K562 (cell line): ENCODE data around the gene ZNF224. TPM values are rescaled to one million over a fixed set of nuclear protein-coding genes. Genes with fewer than 3 reads are reported as not detected.

ENCODE experiments used
- ATAC-seq: fragments of 200-7000 bp; cut with Tn5 transposase; 3 replicates; pipeline ENCODE4 v1.9.1; 2020; ENCODE audit warnings: moderate library complexity
- BruUV-seq: library from RNA; stranded (reverse); fragments of 400-500 nt; replicated peaks from 2 replicates; lab custom pipeline; 2021; lab: Mats Ljungman, UMichigan
- CTCF ChIA-PET: fragments of 300-600 bp; formaldehyde crosslinking; extraction: SDS; loops from one replicate; lab custom pipeline; 2021; ENCODE audit warnings: low intra/inter-chr PET ratio; lab: Yijun Ruan, JAX
- POLR2A ChIA-PET: fragments of 300-600, 350-650 bp; sonication (Branson Sonifier 250); formaldehyde crosslinking; extraction: SDS; loops from one replicate; lab custom pipeline; 2021; ENCODE audit warnings: antibody characterized with exemption, inconsistent platforms; lab: Yijun Ruan, JAX
- DNase-seq, 4 experiments: peaks; one replicate each; pipeline versions ENCODE4 v3.0.0 to v3.0.0-alpha.2; 2011 to 2018; ENCODE audit warnings: low spot score in 3 of 4, mixed read lengths in 3 of 4; ENCODE audit errors: extremely low read depth in 1 of 4
- FAIRE-seq: peaks from 2 replicates; lab custom pipeline; 2011; peaks lifted over from hg19 to GRCh38; lab: Jason Lieb, UNC
- H2AFZ ChIP-seq: 2 replicates; pipeline ENCODE4 v1.6.0; 2011; ENCODE audit warnings: low read depth, low read length, control low read depth, inconsistent platforms
- H3K27ac ChIP-seq: fragments of 200-600 bp; 3 replicates; pipeline ENCODE4 v1.8.0; 2011; ENCODE audit warnings: low read depth, mild to moderate bottlenecking, control low read depth, inconsistent platforms, low read length, moderate library complexity, mixed read lengths; ENCODE audit errors: extremely low read depth
- H3K27me3 ChIP-seq, 2 experiments: fragments of 300-600 bp in 1 of 2; 2 replicates in 1 of 2; 3 replicates in 1 of 2; pipeline versions ENCODE4 v1.6.0 to v1.8.0; 2011; ENCODE audit warnings: inconsistent platforms in 2 of 2, low read length in 2 of 2, mild to moderate bottlenecking in 1 of 2, mixed read lengths in 1 of 2, moderate library complexity in 1 of 2; ENCODE audit not compliant: control insufficient read depth in 2 of 2, insufficient read depth in 2 of 2
- H3K36me3 ChIP-seq: fragments of 300-600 bp; 3 replicates; pipeline ENCODE4 v1.8.0; 2011; ENCODE audit warnings: mild to moderate bottlenecking, low read length, inconsistent platforms; ENCODE audit not compliant: control insufficient read depth, insufficient read depth
- H3K4me1 ChIP-seq, 2 experiments: fragments of 200-600 bp in 1 of 2; replicated peaks in 1 of 2; 2 replicates in 1 of 2; 3 replicates in 1 of 2; pipeline versions ENCODE4 v1.5.1 to v1.8.0; 2011; ENCODE audit warnings: inconsistent platforms in 2 of 2, low read length in 2 of 2, mild to moderate bottlenecking in 1 of 2, mixed read lengths in 1 of 2, moderate library complexity in 1 of 2; ENCODE audit not compliant: control insufficient read depth in 2 of 2, insufficient read depth in 2 of 2
- H3K4me2 ChIP-seq: 2 replicates; pipeline ENCODE4 v1.6.1; 2011; ENCODE audit warnings: low read length, control low read depth, inconsistent platforms, mixed read lengths; ENCODE audit not compliant: insufficient read depth
- H3K4me3 ChIP-seq: fragments of 200-600 bp; sonication (generic), shearing (Covaris generic); 2 replicates; pipeline ENCODE4 v1.5.1; 2016; ENCODE audit warnings: control low read depth, inconsistent platforms
- H3K79me2 ChIP-seq: fragments of 200-600 bp; 3 replicates; pipeline ENCODE4 v1.8.0; 2011; ENCODE audit warnings: low read length, inconsistent platforms; ENCODE audit not compliant: control insufficient read depth, insufficient read depth
- H3K9ac ChIP-seq, 2 experiments: 2 replicates each; pipeline versions ENCODE4 v1.6.0 to v1.6.1; 2011; ENCODE audit warnings: low read depth in 2 of 2, low read length in 2 of 2, control low read depth in 1 of 2, inconsistent platforms in 1 of 2, mild to moderate bottlenecking in 1 of 2, mixed read lengths in 1 of 2; ENCODE audit not compliant: insufficient read depth in 1 of 2
- H3K9me1 ChIP-seq: one replicate; pipeline ENCODE4 v1.6.0; 2011; ENCODE audit warnings: inconsistent platforms, mild to moderate bottlenecking, low read length, moderate library complexity; ENCODE audit not compliant: control insufficient read depth, insufficient read depth
- H3K9me3 ChIP-seq: replicated peaks from 2 replicates; pipeline ENCODE4 v1.5.1; 2011; ENCODE audit warnings: low read depth, low read length, inconsistent platforms; ENCODE audit not compliant: control insufficient read depth, insufficient read depth
- H4K20me1 ChIP-seq: replicated peaks from 2 replicates; pipeline ENCODE4 v1.6.1; 2011; ENCODE audit warnings: low read length, inconsistent platforms, mixed read lengths; ENCODE audit not compliant: control insufficient read depth, insufficient read depth
- CGGBP1 ChIP-seq: fragments of 250-450 bp; sonication (Bioruptor Pico); IDR thresholded peaks from 2 replicates; pipeline ENCODE4 v1.9.0; 2021; ENCODE audit warnings: mild to moderate bottlenecking
- GABPB2 ChIP-seq: fragments of 250-450 bp; sonication (Bioruptor Pico); conservative IDR thresholded peaks from 2 replicates; pipeline ENCODE4 v1.5.1; 2021; ENCODE audit warnings: mild to moderate bottlenecking
- KLF10 ChIP-seq: fragments of 250-450 bp; sonication (Bioruptor Pico); IDR thresholded peaks from 2 replicates; pipeline ENCODE4 v1.6.1; 2021; ENCODE audit warnings: matching md5 sums
- MNT ChIP-seq, 2 experiments: fragments of 450-650 bp; conservative IDR thresholded peaks; 2 replicates each; pipeline ENCODE4 v1.6.1; 2017; ENCODE audit warnings: mild to moderate bottlenecking in 2 of 2, moderate library complexity in 2 of 2
- SMAD1 ChIP-seq: fragments of 150-350 bp; IDR thresholded peaks from 2 replicates; pipeline ENCODE4 v1.6.1; 2014; ENCODE audit warnings: low read length, low read depth; ENCODE audit not compliant: partially characterized antibody
- ZNF263 ChIP-seq: sonication (generic); formaldehyde crosslinking; IDR thresholded peaks from 2 replicates; pipeline ENCODE4 v1.8.0; 2022; ENCODE audit warnings: mild to moderate bottlenecking, missing genetic modification reagents, borderline replicate concordance
- ZNF75A ChIP-seq: fragments of 450-650 bp; formaldehyde crosslinking; IDR thresholded peaks from 2 replicates; pipeline ENCODE4 v1.4.0; 2020; ENCODE audit warnings: mild to moderate bottlenecking
- whole genome bisulfite sequencing: fragments of 100-300 bp; shearing (Covaris generic); methylation state at CpG from one replicate; pipeline ENCODE4 v1.1.6; 2016; ENCODE audit warnings: low coverage, mixed read lengths; ENCODE audit not compliant: insufficient coverage; ENCODE audit errors: missing lambda C conversion rate; 5-methylcytosine and 5-hydroxymethylcytosine counted together
- in situ Hi-C: fragments of 300-500 bp; cut with MboI; formaldehyde crosslinking; loops from 4 replicates; pipeline ENCODE4 v1.15.0; 2018; ENCODE audit warnings: inconsistent platforms, mixed read lengths
- intact Hi-C: fragments of 100-400 bp; cut with micrococcal nuclease; formaldehyde crosslinking; loops from 2 replicates; pipeline ENCODE4 v1.14.2; 2022
- polyA plus RNA-seq, 8 experiments: library from polyadenylated mRNA; depleted of rRNA in 4 of 8; stranded (reverse) in 5 of 8; unstranded in 3 of 8; fragments of >200 nt; fragmentation: Nextera tagmentation in 2 of 8; fragmentation: Illumina TruSeq in 1 of 8; extraction: Ambion mirVana in 2 of 8; extraction: Trizol in 1 of 8; gene quantifications; 2 replicates each; pipeline versions ENCODE4 v1.2.1 to v1.2.3, GENCODE V29; 2011 to 2014; ENCODE audit warnings: inconsistent platforms in 1 of 8, missing spikeins in 1 of 8
- total RNA-seq, 7 experiments: library from RNA; depleted of rRNA in 6 of 7; stranded (reverse); fragments of >200 nt in 6 of 7; fragmentation: Illumina TruSeq in 2 of 7; extraction: Trizol in 2 of 7; gene quantifications; 2 replicates each; pipeline versions ENCODE4 v1.2.1 to v1.2.3, GENCODE V29; 2011 to 2021; ENCODE audit warnings: low replicate concordance in 1 of 7
- TF ChIP-seq, protein P1 (sequence below), 2 experiments: fragments of 450-650 bp; IDR thresholded peaks; 2 replicates each; pipeline ENCODE4 v1.6.1; 2016
- TF ChIP-seq, protein P2 (sequence below): fragments of 450-650 bp; formaldehyde crosslinking; IDR thresholded peaks from 2 replicates; pipeline ENCODE4 v1.4.0; 2020; ENCODE audit warnings: mild to moderate bottlenecking
- TF ChIP-seq, protein P3 (sequence below): fragments of 450-650 bp; IDR thresholded peaks from one replicate; pipeline ENCODE4 v1.6.1; 2018; ENCODE audit warnings: mild to moderate bottlenecking, moderate library complexity; ENCODE audit not compliant: partially characterized antibody

Gene ZNF224
- total and polyA plus RNA-seq, 9 of the 15 experiments (the other 6 are each of a cell fraction or from before 2014, with no cell fraction given) = 4.4 to 15.6 (median 10.0) TPM

DNA sequence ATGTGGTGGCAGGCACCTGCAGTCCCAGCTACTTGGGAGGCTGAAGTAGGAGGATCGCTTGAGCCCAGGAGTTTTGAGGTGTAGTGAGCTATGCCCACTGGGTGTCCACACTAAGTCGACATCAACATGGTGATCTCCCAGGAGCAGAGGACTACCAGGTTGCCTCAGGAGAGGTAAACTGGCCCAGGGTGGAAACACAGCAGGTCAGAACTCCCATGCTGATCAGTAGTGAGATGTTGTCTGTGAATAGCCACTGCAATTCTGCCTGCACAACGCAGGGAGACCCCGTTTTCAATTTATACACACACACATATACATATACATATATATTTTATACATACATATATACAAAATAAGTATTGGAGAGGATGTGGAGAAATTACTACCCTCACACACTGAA is 2.1 kb upstream of the ZNF224 start (continued):
- TF ChIP-seq, protein P1, sequence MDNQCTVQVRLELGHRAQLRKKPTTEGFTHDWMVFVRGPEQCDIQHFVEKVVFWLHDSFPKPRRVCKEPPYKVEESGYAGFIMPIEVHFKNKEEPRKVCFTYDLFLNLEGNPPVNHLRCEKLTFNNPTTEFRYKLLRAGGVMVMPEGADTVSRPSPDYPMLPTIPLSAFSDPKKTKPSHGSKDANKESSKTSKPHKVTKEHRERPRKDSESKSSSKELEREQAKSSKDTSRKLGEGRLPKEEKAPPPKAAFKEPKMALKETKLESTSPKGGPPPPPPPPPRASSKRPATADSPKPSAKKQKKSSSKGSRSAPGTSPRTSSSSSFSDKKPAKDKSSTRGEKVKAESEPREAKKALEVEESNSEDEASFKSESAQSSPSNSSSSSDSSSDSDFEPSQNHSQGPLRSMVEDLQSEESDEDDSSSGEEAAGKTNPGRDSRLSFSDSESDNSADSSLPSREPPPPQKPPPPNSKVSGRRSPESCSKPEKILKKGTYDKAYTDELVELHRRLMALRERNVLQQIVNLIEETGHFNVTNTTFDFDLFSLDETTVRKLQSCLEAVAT (IDR thresholded peaks at IDR 0.05) = no peak
- TF ChIP-seq MNT (conservative IDR thresholded peaks at IDR 0.05) (no peak), ZNF263 (no peak), SMAD1 (no peak), CGGBP1 (CRISPR knock-in tag) (no peak), GABPB2 (CRISPR knock-in tag) (no peak)

- in situ Hi-C loops (no loop called here), intact Hi-C loops (no loop called here)
- no peaks in the 10 kb centered on the region for H3K79me2 ChIP-seq
- 12% methylated on average over 3 of the region's 3 CpGs for WGBS
- no peaks in the 10 kb centered on the region for H4K20me1 ChIP-seq
- no peak overlapping the region for H3K4me3 ChIP-seq
- peaks cover 21% of the 10 kb centered on the region for H3K9me3 ChIP-seq
- no peaks in the 10 kb centered on the region; a peak in 2 of 5 replicates for H3K4me1 ChIP-seq
- H3K4me2 ChIP-seq = no peak overlapping the region
- no TSS peak for BruUV-seq
- H3K9me1 ChIP-seq = no peaks in the 10 kb centered on the region
- H3K27me3 ChIP-seq = no peaks in the 10 kb centered on the region
- ChIA-PET CTCF (no interaction called here), POLR2A (interaction anchor here (0.6 to 0.7 kb wide), 2 partner anchors 12 to 770 kb away, joined by 3 read pairs; no protein-coding TSS in a partner anchor)
- FAIRE-seq (no peak), DNase-seq (no peak), ATAC-seq (no peak)
- no peak overlapping the region for H2AFZ ChIP-seq
- H3K27ac ChIP-seq = no peak overlapping the region
- TF ChIP-seq, protein P2, sequence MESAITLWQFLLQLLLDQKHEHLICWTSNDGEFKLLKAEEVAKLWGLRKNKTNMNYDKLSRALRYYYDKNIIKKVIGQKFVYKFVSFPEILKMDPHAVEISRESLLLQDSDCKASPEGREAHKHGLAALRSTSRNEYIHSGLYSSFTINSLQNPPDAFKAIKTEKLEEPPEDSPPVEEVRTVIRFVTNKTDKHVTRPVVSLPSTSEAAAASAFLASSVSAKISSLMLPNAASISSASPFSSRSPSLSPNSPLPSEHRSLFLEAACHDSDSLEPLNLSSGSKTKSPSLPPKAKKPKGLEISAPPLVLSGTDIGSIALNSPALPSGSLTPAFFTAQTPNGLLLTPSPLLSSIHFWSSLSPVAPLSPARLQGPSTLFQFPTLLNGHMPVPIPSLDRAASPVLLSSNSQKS = no peak
- TF ChIP-seq KLF10 (CRISPR knock-in tag) (no peak), ZNF75A (CRISPR knock-in tag) (peak; percentile 92)
- TF ChIP-seq, protein P3, sequence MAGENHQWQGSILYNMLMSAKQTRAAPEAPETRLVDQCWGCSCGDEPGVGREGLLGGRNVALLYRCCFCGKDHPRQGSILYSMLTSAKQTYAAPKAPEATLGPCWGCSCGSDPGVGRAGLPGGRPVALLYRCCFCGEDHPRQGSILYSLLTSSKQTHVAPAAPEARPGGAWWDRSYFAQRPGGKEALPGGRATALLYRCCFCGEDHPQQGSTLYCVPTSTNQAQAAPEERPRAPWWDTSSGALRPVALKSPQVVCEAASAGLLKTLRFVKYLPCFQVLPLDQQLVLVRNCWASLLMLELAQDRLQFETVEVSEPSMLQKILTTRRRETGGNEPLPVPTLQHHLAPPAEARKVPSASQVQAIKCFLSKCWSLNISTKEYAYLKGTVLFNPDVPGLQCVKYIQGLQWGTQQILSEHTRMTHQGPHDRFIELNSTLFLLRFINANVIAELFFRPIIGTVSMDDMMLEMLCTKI = no peak
- H3K36me3 ChIP-seq = peaks cover 16% of the 10 kb centered on the region
- H3K9ac ChIP-seq = no peak overlapping the region
These were observed 13.6 kb downstream of the ZNF224 start for GRCh38 chr19:44107751-44108150.
